ENCODE results near the gene ZDHHC7.

ZDHHC7 gene

DNA sequence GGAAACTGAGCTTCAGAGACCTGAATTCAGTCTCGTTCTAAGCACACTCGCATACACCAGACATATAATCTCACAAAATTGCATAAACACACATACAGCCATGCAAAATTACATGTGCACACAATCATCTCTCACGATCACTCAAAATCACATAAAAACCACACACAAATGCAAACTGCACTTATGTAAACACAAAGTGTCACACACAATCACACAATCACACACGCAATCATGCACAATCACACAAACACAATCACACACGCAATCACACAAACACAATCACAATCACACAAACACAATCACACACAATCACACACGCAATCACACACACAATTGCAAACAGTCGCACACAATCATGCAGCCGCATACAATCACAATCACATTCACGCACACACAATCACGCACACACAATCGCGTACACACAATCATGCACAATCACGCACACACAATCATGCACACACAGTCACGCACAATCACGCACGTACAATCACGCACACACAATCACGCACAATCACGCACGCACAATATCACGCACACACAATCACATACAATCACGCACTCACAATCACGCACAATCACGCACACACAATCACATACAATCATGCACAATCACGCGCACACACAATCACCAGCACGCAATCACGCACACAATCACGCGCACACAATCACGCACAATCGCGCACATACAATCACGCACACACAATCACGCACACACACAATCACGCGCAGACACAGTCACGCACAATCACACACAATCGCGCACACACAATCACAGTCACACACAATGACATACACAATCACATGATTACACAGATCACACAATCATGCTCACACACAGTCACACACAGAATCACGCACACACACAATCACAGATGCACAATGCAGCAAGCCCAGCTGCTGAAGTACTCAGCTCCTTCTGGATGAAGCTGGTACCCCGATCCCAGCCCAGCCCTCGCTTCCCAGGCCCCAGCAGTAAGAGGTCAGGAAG lies 45.6 kb downstream of the ZDHHC7 start:
- DNase-seq (ENCODE audit: low spot score) (no peak), FAIRE-seq (peak; percentile 94)

DNA sequence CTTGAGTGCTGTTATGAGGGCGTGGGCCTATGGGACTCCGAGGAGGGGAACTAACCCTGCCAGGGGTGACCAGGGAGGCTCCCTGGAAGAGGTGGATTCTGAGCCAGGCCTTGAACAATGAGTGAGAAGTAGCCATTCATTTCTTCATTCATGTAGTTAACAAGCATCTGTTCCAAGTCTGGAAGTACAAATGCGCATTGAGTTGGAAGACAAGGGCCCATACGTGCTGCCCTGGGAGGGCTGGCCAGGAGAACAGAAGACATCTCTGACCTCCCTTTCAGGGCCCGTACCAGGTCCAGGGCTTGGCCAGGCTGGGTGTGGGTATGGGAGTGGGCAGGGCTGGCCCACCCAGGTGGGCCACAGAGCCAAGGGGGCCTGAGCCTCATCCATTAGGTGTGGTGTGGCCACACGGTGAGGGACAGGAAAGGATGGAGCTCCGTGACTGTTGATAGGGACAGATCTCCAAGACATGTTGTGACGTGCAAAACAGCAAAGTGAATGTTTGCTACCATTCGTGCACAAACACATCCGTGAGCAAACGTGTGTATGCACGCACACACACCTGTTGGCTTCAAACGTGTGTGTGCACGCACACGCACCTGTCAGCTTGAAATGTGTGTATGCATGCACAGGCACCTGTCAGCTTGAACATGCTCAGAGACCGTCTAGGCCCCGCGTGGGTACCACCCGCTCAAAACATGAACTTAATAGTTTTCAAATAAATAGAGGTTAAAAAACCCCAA lies 46.8 kb downstream of the ZDHHC7 start:
- DNase-seq (ENCODE audit: low spot score) = no peak
- no peak for FAIRE-seq

DNA sequence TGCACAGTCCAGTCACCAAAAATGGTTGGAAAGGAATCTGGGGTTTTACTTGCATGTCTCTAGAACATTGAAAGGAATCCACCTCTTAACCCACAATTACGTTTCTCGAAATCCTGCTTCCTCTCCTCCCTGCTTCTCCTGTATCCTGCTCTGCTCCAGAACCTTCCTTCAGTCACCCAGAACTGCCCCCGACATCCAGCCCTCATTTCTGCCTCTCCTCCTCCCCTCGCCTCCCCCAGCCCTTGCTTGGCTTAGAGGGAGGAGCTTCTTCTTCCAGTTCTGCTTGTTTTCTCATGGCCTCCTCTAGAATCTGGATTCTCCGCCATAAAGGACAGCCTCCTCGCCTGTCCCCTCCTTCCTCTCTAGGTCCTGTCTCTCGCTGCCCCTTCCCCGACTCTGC lies 48.3 kb downstream of the ZDHHC7 start:
- FAIRE-seq = no peak
- no peak for DNase-seq (ENCODE audit: low spot score)

DNA sequence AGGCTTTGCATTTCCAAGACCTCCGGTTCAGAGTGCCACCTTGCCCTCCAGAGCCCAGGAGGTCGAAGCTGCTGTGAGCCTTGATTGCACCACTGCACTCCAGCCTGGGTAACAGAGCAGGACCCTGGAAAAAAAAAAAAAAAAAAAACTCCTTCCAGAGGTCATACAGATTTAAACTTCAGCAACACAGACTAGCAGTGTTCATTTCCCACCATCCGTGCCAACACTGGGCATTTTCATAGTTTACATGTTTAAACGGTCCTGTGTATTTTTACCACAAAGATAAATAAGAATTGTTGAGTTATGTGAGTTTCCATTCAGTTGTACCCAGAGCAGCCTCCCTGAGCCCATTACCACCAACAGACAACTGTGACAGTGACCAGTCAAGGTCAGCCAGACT lies 50.4 kb downstream of the ZDHHC7 start:
- FAIRE-seq (no peak), DNase-seq (ENCODE audit: low spot score) (no peak)

DNA sequence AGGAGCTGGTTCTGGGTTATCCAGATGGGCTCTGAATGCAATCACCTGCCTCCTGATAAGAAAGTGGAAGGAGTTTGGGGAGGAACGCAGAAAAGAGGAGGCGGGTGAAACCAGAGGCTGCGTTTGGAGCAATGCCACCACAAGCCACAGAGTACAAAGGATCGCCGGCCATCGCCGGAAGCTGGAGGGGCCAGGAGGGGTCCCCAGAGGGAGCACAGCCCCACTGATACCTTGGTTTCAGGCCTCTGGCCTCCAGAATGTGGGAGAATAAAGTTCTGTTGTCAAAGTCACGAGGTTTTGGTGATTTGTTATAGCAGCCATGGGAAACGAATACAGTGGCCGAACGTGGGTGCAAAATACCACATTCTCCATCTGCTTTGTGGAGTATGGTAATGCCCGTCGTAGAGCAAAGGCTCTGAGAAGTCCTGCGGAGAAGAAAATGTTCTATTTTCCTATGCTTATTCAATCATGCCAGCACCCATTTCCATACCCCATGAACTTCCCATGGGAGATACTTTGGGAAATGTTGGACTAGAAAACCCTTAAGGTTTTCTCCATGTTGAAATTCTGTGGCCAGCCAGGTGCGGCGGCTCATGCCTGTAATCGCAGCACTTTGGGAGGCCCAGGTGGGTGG lies 51.4 kb downstream of the ZDHHC7 start:
- no peak for FAIRE-seq
- no peak for DNase-seq (ENCODE audit: low spot score)

DNA sequence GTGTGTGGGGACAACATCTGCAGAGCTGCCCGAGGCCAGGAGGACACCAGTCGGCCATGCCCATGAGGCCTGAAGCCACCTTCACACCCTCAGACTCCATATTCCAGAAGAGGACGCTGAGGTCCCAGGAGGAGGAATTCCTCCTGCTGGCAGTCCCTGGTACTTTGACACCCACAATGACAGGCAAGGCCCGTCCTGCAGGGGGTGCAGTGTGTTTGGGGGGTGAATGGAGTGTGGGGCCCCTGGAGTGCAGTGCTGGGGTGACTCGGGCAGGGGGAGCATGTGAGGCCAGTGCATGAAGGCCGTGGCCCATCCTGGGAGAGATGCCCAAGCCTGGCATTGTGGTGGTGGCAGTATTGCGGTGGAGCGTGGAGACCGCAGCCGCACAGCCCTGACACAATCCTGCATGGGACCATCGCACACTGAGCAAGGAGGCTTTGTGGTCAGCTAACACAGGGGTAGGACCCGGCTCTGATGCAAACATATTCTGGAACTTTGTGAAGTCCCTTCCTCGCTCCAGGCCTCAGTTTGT lies 52.2 kb downstream of the ZDHHC7 start:
- FAIRE-seq (no peak), DNase-seq (ENCODE audit: low spot score) (no peak)

DNA sequence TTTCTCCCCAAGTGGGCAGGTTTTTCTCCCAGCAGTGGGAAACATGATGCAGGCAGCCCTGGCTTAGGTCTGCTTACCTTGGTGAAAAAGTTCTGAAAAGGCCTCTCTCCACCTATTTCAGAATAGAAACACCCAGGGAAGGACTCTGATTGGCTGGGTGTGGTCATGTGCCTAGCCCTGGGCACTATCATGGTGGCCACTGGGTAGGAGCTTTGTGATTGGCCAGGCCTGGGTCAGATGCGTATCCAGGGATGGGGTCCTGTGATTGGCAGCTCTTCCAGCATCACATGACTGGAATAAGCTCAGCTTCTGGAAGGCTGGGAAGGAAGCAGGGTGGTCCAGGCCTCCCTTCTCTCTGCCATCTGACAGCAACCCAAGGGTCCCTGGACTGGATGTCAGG lies 53.5 kb downstream of the ZDHHC7 start:
- FAIRE-seq (no peak), DNase-seq (ENCODE audit: low spot score) (no peak)

DNA sequence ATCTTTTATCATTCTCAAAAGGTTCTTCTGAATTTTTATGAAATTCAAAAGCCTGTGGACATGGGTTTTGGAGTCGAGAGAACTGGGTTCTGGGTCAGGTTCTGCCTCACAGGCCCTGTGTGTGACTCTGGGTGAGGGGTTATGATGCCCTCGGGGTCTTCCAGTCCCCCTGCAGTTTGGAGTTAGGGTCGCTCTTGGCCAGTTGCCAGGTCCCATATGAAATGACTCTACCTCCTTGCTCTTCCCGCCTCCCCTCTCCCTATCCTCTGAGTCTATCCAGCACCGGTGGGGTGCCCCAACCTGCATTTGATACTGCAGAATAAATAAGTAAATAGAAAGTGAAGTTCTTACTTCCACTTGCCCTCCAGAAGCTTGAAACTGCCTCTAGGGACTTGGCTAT lies 54.1 kb downstream of the ZDHHC7 start:
- DNase-seq (ENCODE audit: low spot score) = no peak
- no peak for FAIRE-seq

DNA sequence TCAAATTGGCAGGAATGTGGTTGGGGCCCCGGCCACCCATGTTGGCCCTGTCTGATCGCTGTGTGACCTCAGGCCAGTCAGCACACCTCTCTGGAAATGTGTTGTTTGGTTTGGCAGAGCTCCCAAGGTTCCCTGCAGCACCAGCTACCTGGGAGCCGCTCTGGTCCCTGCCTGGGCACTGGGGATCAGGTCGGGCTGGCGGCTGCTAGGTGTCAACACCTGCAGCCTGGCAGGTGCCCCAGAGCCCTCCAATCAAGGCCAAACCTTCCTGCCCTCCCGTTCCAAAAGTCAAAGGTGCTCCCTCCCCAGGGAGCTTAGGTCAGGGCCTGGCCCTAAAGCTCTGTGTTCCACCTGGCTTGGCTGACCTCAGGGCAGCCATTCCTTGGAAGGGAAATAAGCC lies 55.9 kb downstream of the ZDHHC7 start:
- FAIRE-seq (no peak), DNase-seq (ENCODE audit: low spot score) (no peak)

DNA sequence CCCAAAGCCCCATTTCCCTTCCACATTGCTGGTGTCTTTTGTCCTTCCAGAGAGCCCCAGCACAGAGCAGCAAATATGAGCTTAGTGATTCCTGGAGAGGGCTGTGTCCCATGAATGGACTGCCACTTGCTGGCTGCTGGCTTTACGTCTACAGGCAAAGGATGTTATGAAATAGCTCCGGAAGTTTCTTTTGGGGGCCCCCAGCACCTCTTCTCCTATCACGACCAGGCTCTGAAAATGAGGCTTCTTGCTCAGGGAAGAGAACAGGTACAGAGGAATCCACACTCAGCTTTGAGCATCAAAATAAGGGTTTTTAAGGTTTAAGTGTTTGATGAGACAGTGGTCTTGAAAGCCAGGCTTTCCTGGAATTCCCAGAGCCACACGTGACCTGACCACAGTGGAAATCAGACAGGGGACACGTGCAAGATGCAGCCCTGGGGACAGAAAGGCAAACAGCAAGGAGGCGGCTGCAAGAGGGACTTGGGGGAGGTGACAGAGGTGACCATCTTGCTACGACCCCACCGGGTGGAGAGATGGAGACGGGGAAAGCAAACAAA lies 58.1 kb downstream of the ZDHHC7 start:
- no peak for FAIRE-seq
- DNase-seq (ENCODE audit: low spot score) = no peak

DNA sequence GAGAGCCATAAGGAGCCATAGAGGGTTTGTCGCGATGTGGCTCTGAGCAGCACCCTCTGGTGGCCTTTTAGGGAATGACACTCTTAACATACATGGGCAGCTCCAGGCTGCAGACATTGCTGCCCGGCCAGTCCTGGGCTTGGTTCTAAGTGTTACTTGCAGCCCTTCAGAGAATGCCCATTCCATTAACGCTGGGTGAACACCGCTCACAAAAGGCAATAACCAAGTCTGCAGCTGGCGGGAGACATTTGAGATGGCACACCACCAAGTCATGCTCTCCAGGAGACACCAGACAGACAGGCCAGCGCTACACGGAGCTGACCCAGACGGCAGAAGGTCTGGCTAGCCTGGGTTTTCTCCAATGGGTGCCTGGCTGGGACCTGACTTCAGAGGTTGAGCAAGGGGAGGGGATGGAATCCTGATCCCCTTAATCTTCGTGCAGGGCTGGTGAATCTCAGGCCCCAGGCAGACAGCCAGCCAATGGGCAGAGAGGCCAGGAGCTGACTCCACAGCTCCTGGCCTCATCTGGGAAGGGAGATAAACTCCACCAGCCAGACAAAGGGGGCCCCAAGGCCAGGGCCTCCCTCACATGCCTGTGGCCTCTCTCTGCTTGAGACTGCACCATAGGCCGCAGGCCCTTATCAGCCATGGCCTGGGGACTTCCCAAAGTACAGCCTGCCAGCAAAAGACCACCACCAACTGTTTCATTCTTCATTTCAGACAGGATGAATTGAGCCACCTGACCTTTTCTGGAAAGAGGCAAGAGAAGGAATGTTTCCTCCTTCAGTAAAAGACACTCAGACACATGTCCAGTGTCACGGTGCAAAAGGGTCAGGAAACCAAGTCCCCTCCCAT lies 58.8 kb downstream of the ZDHHC7 start:
- peak; percentile 83 for DNase-seq (ENCODE audit: low spot score)
- peak; percentile 42 for FAIRE-seq

DNA sequence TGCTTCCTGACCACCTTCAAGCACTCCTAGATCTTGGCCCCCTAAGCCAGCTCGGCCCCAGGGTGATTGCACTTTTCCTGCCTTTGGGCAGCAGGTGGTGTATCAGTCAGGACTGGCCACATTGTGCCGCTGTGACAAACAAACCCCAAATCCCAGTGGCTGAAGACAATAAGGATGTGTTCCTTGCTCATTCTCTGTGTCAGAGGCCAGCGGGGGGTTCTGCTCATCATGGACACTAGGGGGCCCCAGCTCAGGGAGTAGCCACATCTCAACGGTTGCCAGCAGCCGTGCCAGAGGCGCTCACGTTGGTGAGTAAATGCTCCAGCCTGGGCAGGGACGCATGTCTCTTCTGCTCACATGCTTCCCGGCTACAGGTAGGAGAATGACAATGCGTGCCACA lies 60.4 kb downstream of the ZDHHC7 start:
- DNase-seq (ENCODE audit: low spot score) = no peak
- FAIRE-seq = no peak

DNA sequence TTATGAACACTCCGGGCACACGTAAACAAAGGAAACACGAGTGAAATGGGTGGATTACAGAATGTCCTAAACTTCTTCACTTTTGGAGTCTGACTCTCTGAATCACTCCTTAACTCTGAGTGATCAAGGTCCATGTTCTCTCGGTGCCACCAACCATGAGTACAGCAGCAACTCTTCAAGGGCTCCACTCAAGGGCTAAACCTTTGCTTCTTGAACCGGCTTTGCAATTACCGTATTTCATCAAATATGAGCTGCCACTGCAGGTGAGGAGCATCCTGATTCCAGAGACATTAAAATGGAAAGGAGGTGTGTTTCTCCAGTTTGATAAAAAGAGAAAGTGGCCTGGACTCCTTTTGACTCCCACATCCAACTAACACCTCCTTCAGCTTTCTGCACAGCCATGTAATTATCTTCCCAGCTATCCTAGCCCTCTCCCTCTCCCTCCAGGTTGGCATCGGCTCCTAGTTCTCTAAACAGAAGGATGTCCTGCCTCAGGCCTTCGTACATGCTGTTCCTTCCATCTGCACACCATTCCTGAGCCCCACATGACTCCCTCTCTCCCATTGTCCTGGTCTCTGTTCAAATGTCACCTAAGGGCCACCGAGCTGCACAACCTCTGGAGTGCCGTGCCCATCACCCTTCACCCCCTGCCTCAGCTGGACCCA lies 61.4 kb downstream of the ZDHHC7 start:
- DNase-seq (ENCODE audit: low spot score) = no peak
- no peak for FAIRE-seq

DNA sequence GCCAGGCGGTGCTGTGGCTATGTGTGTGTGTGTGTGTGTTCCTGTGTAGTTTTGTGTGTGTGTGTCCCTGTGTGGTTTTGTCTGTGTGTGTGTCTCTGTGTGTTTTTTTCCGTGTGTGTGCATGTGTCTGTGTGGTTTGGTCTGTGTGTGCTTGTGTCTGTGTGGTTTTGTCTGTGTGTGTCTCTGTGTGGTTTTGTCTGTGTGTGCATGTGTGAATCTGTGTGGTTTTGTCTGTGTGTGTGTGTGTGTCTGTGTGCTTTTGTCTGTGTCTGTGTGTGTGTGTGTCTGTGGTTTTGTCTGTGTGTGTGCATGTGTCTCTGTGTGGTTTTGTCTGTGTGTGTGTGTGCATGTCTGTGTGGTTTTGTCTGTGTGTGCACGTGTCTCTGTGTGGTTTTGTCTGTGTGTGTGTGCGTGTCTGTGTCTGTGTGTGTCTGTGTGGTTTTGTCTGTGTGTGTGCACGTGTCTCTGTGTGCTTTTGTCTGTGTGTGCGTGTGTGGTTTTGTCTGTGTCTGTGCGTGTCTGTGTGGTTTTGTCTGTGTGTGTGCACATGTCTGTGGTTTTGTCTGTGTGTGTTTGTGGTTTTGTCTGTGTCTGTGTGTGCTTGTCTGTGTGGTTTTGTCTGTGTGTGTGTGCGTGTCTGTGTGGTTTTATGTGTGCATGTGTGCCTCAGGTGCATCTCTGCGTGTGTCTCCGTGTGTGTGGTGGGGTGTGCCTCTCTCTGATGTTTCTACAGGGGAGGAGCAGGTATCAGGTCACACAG lies 62.3 kb downstream of the ZDHHC7 start:
- FAIRE-seq (peak; percentile 80), DNase-seq (ENCODE audit: low spot score) (no peak)

DNA sequence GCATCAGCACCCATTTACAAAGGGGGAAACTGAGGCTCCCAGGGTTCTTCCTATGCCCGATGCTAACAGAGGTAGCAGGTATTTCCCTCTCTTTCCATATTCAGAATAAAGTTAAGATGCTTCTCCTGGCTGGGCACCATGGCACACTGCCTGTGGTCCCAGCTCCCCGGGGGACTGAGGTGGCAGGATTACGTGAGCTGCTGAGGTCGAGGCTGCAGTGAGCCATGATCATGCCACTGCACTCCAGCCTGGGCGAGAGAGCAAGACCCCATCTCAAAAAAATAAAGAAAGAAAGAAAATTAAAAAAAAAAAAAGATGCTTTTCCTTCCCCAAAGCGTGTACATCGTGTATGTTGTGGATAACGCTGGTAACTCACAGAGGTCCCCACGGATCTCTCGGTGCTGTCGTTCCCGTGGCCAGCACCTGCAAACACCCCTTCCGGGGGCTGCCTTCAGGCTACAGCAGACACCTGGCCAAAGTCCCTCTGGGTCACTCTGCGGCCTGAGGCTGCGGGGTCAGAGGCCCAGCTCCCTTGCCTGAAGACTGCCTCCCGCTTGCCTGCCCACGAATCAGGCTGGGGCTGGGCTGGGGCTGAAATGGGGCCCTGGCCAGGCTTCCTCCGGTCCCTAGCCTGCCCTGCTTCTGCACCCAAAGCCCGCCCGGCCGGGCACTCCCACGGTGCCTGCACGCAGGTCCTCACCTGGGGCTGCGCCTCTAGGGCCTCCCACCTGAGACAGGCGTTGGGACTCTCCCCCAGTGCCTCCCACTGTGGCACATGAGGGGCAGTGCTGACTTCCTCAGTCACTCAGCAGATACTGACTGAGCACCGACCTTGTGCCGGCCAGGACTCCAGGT lies 63.1 kb downstream of the ZDHHC7 start:
- FAIRE-seq (no peak), DNase-seq (ENCODE audit: low spot score) (no peak)

DNA sequence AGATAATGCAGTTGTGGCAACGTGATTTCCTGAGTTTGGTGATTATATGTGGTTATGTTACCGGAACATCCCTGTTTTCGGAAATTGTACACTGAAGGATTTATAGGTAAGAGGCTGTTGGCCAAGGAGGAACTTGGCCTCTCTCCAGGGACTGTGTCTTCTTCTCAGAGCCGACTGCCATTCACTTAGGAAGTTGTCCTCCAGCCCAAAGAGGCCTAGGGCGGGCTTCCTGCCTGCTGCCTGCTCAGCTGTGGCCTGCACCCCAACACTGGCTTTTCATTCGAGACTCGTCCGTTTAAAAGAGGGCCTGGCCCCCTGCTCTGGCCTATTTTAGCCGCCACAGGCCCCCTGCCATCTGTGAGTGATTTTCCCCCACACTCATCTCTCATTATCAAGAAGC lies 64.3 kb downstream of the ZDHHC7 start:
- FAIRE-seq (no peak), DNase-seq (ENCODE audit: low spot score) (no peak)

DNA sequence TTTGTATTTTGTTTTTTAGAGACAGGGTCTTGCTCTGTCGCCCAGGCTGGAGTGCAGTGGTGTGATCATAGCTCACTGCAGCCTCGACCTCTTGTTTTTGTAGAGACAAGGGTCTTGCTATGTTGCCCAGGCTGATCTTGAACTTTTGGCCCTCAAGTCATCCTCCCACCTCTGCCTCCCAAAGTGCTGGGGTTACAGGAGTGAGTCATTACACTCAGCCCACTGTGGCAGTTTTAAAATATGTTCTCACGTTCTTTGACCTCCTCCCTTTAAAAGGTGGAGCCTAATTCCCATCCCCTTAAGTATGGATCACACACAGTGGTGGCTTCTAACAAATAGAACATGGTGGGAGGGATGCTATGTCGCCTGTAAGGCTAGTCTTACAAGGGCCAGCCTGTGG lies 67.7 kb downstream of the ZDHHC7 start:
- FAIRE-seq (no peak), DNase-seq (ENCODE audit: low spot score) (no peak)

DNA sequence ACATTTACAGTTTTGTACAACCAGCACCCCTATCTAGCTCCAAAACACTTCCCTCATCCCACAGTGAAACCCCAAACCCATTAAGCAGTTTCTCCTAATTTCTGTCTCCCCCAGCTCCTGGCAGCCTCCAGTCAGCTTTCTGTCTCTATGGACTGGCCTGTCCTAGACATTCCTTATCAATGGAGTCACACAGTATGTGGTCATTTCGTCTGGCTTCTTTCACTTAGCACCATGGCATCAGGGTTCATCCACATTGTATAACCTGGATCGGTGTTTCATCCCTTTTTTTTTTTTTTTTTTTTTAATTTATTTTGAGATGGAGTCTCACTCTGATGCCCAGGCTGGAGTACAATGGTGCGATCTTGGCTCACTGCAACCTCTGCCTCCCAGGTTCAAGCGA lies 68.5 kb downstream of the ZDHHC7 start:
- FAIRE-seq (no peak), DNase-seq (ENCODE audit: low spot score) (no peak)
